Erythroblast (primary cell): ENCODE measurements around the gene FAM149A.

Experiments used
- DNase-seq, 2 experiments: peaks; one replicate each; lab custom pipeline; 2025; lab: John Stamatoyannopoulos, UW
- GATA1 ChIP-seq: IDR thresholded peaks from 2 replicates; pipeline ENCODE4 v1.6.1; 2011; ENCODE audit warnings: low read depth, mild to moderate bottlenecking, control low read depth, low read length, moderate library complexity
- POLR2A ChIP-seq: IDR thresholded peaks from 2 replicates; pipeline ENCODE4 v1.6.1; 2011; ENCODE audit warnings: mild to moderate bottlenecking, low read length

Gene FAM149A

GRCh38 chr4:186104114-186104889, at the start of gene FAM149A:
FAM149A (plus strand) TSS chr4:186104704.
- no peak for TF ChIP-seq GATA1
- no peak for TF ChIP-seq POLR2A
- DNase-seq = no peak

DNA sequence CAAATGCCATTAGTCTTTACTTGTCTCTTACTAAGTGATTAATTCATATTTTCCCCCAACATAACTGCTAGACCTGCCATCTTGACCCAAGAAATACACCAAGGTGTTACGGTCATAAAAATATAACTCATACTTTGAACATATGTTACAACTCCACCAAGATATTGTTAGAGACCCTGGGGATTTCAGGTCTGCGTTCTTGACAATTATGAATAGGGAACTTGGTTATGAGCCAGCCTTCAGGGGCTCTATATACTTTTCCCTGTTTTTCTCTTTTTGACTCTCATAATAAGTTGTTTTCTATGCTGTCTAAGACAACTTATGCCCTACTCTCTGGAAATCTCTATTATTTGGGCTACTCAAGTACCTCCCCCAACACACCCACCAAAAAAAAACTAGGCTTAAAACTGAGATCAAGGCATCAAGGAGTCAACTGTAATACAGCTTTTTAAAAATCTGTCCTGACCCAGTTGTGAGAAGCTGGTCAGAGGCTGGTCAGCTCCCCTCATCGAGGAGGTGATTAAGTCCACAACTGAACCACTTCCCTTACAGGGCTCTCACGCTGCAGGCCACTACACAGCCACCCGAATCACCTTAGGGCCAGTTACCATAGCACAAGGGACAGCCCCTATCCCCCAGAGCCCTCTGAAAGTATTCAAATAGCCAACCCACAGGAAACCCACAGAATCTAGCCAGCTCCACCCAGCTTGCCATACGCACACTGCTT, 46.1 kb upstream of the FAM149A start:
- DNase-seq = no peak
- TF ChIP-seq GATA1 = no peak
- no peak for TF ChIP-seq POLR2A

GRCh38 chr4:186058980-186059316, 45.6 kb upstream of the FAM149A start:
- TF ChIP-seq GATA1 (no peak), POLR2A (no peak)

GRCh38 chr4:186061921-186062320, 42.6 kb upstream of the FAM149A start:
- DNase-seq = no peak
- TF ChIP-seq GATA1 (no peak), POLR2A (no peak)

More at GRCh38 chr4:186058980-186059316, 45.6 kb upstream of the FAM149A start:
- no peak for DNase-seq

GRCh38 chr4:186067757-186068385, 36.6 kb upstream of the FAM149A start:
- TF ChIP-seq POLR2A (no peak), GATA1 (no peak)
- DNase-seq = peak in 1 of 2 experiments; percentile 20

DNA sequence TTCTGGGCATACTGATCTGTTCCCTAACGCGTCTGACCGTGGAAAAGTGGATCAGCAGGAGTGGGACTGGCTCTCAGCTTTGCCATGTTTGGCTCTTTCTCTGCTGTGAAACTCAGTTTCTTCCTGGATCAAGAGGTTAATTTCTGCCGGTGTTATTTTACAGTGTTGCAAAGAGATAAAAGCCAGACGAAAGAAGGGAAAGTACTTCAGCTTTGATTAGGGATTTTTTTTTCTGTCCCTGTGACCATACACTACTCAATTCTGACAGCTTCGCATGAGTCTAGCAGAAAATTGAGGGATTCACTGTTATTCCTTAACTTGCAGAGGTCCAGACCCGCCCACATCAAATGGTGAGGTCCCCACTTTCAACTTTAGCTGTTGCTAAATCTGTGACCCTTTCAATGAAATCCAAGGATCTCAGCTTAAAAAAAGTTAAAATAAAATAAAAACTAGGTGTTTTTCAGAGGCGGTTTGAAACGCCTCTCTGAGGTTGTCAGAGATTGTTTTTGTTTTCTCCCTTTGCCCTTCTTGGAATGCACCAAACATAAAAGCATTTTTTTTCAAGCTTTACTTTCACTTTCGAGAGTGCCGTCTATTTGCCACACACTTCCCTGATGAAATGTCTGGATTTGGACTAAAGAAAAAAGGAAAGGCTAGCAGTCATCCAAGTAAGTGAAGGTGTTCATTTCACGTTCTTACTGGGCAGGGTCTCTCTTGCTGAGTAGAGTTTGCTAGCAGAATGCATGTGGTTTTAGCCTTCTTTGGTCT, 35.7 kb upstream of the FAM149A start, which contains the start of gene TLR3:
TSS of gene TLR3 (plus strand) at position 576 of the 768 bp plus-strand sequence. CDS start 7,464 bp downstream, outside the sequence.
- DNase-seq = peak in 1 of 2 experiments; percentile 5

DNA sequence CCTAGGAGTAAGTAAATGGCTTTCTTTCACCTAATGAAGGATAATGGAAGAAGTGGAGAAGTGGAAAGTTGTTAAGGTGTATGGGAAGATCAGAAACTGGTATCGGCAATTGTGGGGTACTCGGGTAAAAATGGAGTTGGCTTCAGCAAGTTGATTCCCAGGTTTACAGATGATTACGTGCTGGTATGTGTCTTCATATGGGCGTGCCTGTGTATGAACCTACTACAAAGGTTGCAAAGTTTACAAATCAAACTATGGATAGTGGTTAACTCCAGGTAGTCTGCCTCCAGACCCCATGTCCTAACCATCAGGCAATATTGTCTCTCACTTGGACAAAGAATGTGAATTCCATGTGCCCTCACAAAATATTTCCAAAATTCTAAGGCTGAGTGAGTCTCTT, 34.8 kb upstream of the FAM149A start:
- TF ChIP-seq GATA1 (no peak), POLR2A (no peak)
- no peak for DNase-seq

More for the DNA sequence above, 35.7 kb upstream of the FAM149A start, which contains the start of gene TLR3:
- TF ChIP-seq GATA1 = no peak
- TF ChIP-seq POLR2A = no peak

DNA sequence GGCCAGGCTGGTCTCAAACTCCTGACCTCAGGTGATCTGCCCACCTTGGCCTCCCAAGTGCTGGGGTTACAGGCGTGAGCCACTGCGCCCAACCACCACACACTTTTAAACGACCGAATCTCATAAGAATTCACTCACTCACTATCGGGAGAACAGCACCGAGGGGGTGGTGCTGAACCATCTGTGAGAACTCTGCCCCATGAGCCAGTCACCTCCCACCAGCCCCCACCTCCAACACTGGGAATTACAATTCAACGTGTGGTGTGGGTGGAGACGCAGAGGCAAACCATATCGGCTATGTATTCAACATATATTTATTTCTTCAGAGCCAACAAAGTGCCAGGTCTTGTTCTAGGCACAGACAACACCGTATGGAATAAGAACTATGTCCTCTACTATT, 32.0 kb upstream of the FAM149A start:
- no peak for DNase-seq
- TF ChIP-seq POLR2A (no peak), GATA1 (no peak)

DNA sequence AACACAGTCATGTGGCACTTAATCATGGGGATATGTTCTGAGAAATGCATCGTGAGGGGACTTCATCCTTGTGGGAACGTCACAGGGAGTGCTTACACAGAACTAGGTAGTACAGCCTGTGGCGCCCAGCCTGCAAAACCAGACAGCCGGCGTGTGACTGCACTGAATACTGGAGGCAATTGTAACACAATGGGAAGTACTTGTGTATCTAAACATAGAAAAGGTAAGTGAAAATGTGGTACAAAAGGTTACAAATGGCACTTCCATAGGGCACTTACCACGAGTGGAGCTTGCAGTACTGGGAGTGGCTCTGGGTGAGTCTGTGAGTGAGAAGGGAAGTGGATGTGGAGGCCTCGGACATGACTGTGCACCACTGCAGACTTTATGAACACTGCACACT, 30.3 kb upstream of the FAM149A start:
- TF ChIP-seq POLR2A = no peak
- no peak for TF ChIP-seq GATA1

DNA sequence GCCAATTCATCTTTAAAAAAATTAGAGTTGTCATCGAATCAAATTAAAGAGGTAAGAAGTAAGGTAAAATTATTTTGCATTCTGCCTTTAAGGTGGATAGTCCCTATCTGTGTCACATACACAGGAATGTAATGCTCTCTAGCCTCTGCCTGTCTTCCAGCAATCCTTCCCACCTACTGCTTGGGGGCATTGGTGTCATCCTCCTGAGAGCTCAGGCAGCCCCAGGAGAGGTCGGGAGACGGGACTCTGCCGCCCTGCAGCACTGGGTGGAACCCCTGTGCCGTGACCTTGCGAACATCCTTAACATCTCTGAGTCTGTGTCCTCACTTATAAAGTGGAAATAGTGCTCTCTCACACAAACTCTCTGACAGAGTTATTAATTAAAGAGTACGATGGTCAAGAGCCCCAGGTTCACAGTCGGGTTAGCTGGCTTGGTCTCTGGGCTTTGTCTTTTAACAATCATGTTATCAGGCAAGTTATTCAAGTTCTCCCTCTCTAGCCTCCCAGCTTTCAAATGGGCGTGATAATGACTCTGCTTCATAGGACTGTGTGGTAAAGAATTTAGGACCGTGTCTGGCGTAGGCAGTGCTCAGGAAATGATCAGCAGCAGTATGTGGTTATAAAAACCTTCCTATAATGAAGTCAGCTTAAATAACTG, 25.4 kb upstream of the FAM149A start:
- TF ChIP-seq POLR2A = no peak
- TF ChIP-seq GATA1 = no peak
- no peak for DNase-seq

More for the DNA sequence above, 30.3 kb upstream of the FAM149A start:
- DNase-seq = no peak

DNA sequence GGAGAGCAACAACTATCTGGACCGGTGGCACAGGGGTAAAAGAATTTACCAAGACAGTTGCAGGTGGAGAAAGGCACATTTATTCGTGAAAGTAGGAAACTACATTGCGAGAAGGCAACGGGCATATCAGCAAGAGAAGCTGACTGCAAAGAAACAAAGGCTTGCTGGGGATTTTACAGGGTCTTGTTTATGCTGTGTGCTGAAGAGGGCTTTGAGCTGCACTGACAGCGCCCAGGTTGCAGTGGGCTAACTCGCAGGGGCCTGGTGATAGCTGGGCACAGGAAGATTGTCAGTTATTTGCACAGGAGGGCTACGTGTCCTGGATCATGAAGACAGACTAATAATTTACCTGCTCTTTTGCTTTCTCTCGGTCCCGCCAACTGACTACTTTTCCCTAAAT, 24.8 kb upstream of the FAM149A start:
- DNase-seq = no peak
- TF ChIP-seq GATA1 (no peak), POLR2A (no peak)

- TF ChIP-seq POLR2A (no peak), GATA1 (no peak)
- no peak for DNase-seq
Observed at GRCh38 chr4:186081202-186081807, 23.2 kb upstream of the FAM149A start.
